NT2/D1 (cell line): ENCODE results near the gene RBPJL.

Experiments
- SUZ12 ChIP-seq: IDR thresholded peaks from 2 replicates; pipeline ENCODE4 v1.6.1; 2011; ENCODE audit not compliant: insufficient read length, insufficient read depth; ENCODE audit errors: extremely low read depth
- ZNF274 ChIP-seq: IDR thresholded peaks from 2 replicates; pipeline ENCODE4 v1.6.1; 2011; ENCODE audit warnings: mild to moderate bottlenecking, low read depth, low read length

GRCh38 chr20:45266977-45267376, 39.7 kb upstream of the RBPJL start:
- TF ChIP-seq ZNF274 (no peak), SUZ12 (no peak)
